Panc1 (cell line): Measurements from ENCODE around the gene PPP2R5A. TPM values are rescaled to one million over a fixed set of nuclear protein-coding genes. Genes with fewer than 3 reads are reported as not detected.

Source experiments
- ATAC-seq: fragments of 200-7000 bp; cut with Tn5 transposase; 2 replicates; pipeline ENCODE4 v1.9.1; 2020; ENCODE audit warnings: mild to moderate bottlenecking, moderate library complexity
- BruUV-seq: library from RNA; stranded (reverse); fragments of 400-500 nt; replicated peaks from 2 replicates; lab custom pipeline; 2021; lab: Mats Ljungman, UMichigan
- CTCF ChIA-PET: fragments of 300-600 bp; sonication (Branson Sonifier 250); formaldehyde crosslinking; loops from one replicate; lab custom pipeline; 2022; ENCODE audit warnings: antibody characterized with exemption; lab: Charles Lee
- POLR2A ChIA-PET: fragments of 300-600 bp; sonication (Branson Sonifier 250); formaldehyde crosslinking; loops from one replicate; lab custom pipeline; 2022; ENCODE audit warnings: antibody characterized with exemption; lab: Charles Lee
- DNase-seq: peaks from one replicate; pipeline ENCODE4 v3.0.0-alpha.2; 2010; ENCODE audit warnings: low read depth, low spot score
- H3K27ac ChIP-seq: 2 replicates; pipeline ENCODE4 v1.5.1; 2011; ENCODE audit warnings: mild to moderate bottlenecking, low read length, inconsistent platforms
- H3K27me3 ChIP-seq: fragments of 200-500 bp; sonication (Bioruptor generic); 2 replicates; pipeline ENCODE4 v1.6.0; 2014; ENCODE audit warnings: low read length, inconsistent platforms; ENCODE audit not compliant: control insufficient read depth, insufficient read depth
- H3K36me3 ChIP-seq: fragments of 200-500 bp; sonication (Bioruptor generic); 2 replicates; pipeline ENCODE4 v1.5.1; 2014; ENCODE audit warnings: inconsistent platforms, mild to moderate bottlenecking, low read length, moderate library complexity; ENCODE audit not compliant: control insufficient read depth, insufficient read depth
- H3K4me1 ChIP-seq: 2 replicates; pipeline ENCODE4 v1.5.1; 2011; ENCODE audit warnings: inconsistent platforms, mild to moderate bottlenecking, low read length, moderate library complexity; ENCODE audit not compliant: control insufficient read depth, insufficient read depth
- H3K4me3 ChIP-seq, 2 experiments: 2 replicates each; pipeline ENCODE4 v1.5.1; 2011 to 2012; ENCODE audit warnings: low read depth in 2 of 2, low read length in 2 of 2, mild to moderate bottlenecking in 2 of 2, inconsistent platforms in 1 of 2, moderate library complexity in 1 of 2
- H3K9me3 ChIP-seq: fragments of 200-500 bp; sonication (Bioruptor generic); 2 replicates; pipeline ENCODE4 v1.5.1; 2014; ENCODE audit warnings: low read depth, mild to moderate bottlenecking, inconsistent platforms, low read length, moderate library complexity; ENCODE audit not compliant: control insufficient read depth, insufficient read depth
- CTCF ChIP-seq: fragments of 450-650 bp; IDR thresholded peaks from 2 replicates; pipeline ENCODE4 v1.5.1; 2017; ENCODE audit warnings: mild to moderate bottlenecking
- POLR2AphosphoS5 ChIP-seq: IDR thresholded peaks from 2 replicates; pipeline ENCODE4 v1.6.1; 2012; ENCODE audit warnings: mild to moderate bottlenecking, low read depth, low read length, moderate library complexity
- REST ChIP-seq, 2 experiments: IDR thresholded peaks; 2 replicates each; pipeline ENCODE4 v1.6.1; 2011 to 2012; ENCODE audit warnings: low read depth in 2 of 2, control low read depth in 1 of 2, low read length in 1 of 2, mild to moderate bottlenecking in 1 of 2, moderate library complexity in 1 of 2; ENCODE audit not compliant: insufficient read depth in 1 of 2
- SIN3A ChIP-seq: IDR thresholded peaks from 2 replicates; pipeline ENCODE4 v1.6.1; 2012; ENCODE audit warnings: low read depth, mild to moderate bottlenecking, low read length, moderate library complexity, borderline replicate concordance; ENCODE audit not compliant: insufficient read depth
- TCF7L2 ChIP-seq: IDR thresholded peaks from 2 replicates; pipeline ENCODE4 v1.6.1; 2011; ENCODE audit warnings: mild to moderate bottlenecking, low read depth, low read length, inconsistent platforms
- in situ Hi-C: cut with HindIII; loops from 2 replicates; pipeline ENCODE4 v1.10.0; 2016; ENCODE audit warnings: low sequenced_read_pairs, low pct_unique_long_range_greater_than_20kb
- intact Hi-C: fragments of 100-400 bp; cut with micrococcal nuclease; formaldehyde crosslinking; loops from one replicate; pipeline ENCODE4 v1.10.0; 2022; ENCODE audit not compliant: unreplicated experiment
- total RNA-seq: library from RNA; stranded (reverse); gene quantifications from one replicate; pipeline ENCODE4 v1.2.1, GENCODE V29; 2021; ENCODE audit not compliant: unreplicated experiment

PPP2R5A gene
- total RNA-seq, 1 experiment from 2014 or later, result 44.3 TPM

- TF ChIP-seq POLR2AphosphoS5, result no peak
- TF ChIP-seq SIN3A, result no peak
- no peak for TF ChIP-seq REST (IDR thresholded peaks at IDR 0.05; ENCODE audit: insufficient read depth in 1 of 2, low read depth in 2 of 2, low read length in 1 of 2)
- no peak for TF ChIP-seq TCF7L2
- TF ChIP-seq CTCF, result no peak
- H3K4me3 ChIP-seq, result no peak overlapping the region
- no peaks in the 10 kb centered on the region for H3K36me3 ChIP-seq
- H3K27me3 ChIP-seq, result no peaks in the 10 kb centered on the region
- intact Hi-C loops (no loop called here), in situ Hi-C loops (no loop called here)
- peaks cover 17% of the 10 kb centered on the region for H3K9me3 ChIP-seq
- BruUV-seq, result no TSS peak
- H3K27ac ChIP-seq, result no peak overlapping the region
- ATAC-seq (no peak), DNase-seq (no peak)
- CTCF ChIA-PET, result no interaction called here
- POLR2A ChIA-PET, result no interaction called here
- no peaks in the 10 kb centered on the region for H3K4me1 ChIP-seq
These were observed 115.8 kb downstream of the PPP2R5A start for GRCh38 chr1:212401042-212401441.

GRCh38 chr1:212401838-212402582, 116.8 kb downstream of the PPP2R5A start:
- H3K4me3 ChIP-seq, result no peak overlapping the region
- intact Hi-C loops (no loop called here), in situ Hi-C loops (no loop called here)
- DNase-seq (no peak), ATAC-seq (no peak)
- TF ChIP-seq TCF7L2, result no peak
- no peak for TF ChIP-seq REST (IDR thresholded peaks at IDR 0.05; ENCODE audit: insufficient read depth in 1 of 2, low read depth in 2 of 2, low read length in 1 of 2)
- TF ChIP-seq SIN3A, result no peak
- no peak for TF ChIP-seq POLR2AphosphoS5
- no peaks in the 10 kb centered on the region for H3K4me1 ChIP-seq
- H3K9me3 ChIP-seq, result peaks cover 11% of the 10 kb centered on the region
- H3K36me3 ChIP-seq, result no peaks in the 10 kb centered on the region
- BruUV-seq, result no TSS peak
- POLR2A ChIA-PET, result no interaction called here
- H3K27ac ChIP-seq, result no peak overlapping the region
- H3K27me3 ChIP-seq, result no peaks in the 10 kb centered on the region
- CTCF ChIA-PET, result no interaction called here
